PC-9 (cell line): Measurements from ENCODE around the gene KLRC2. TPM values are rescaled to one million over a fixed set of nuclear protein-coding genes. Genes with fewer than 3 reads are reported as not detected.
"Not testable (repeated sequence)": the region's sequence is repeated elsewhere in the genome, so short reads cannot be mapped to it uniquely, and the experiment has no call there.

Source experiments
- BruUV-seq: library from RNA; stranded (reverse); fragments of 400-500 nt; replicated peaks from 2 replicates; lab custom pipeline; 2021; lab: Mats Ljungman, UMichigan
- CTCF ChIA-PET: fragments of 300-600 bp; sonication (Branson Sonifier 250); formaldehyde crosslinking; loops from one replicate; lab custom pipeline; 2022; ENCODE audit warnings: antibody characterized with exemption; lab: Charles Lee
- POLR2A ChIA-PET: fragments of 300-600 bp; sonication (Branson Sonifier 250); formaldehyde crosslinking; loops from one replicate; lab custom pipeline; 2022; ENCODE audit warnings: antibody characterized with exemption; ENCODE audit not compliant: unreplicated experiment; lab: Charles Lee
- DNase-seq, 2 experiments: peaks; one replicate each; pipeline versions ENCODE4 v3.0.0 to v3.0.0-alpha.2; 2015 to 2022; ENCODE audit warnings: mixed read lengths in 1 of 2
- H2AFZ ChIP-seq: fragments of 200-600 bp; sonication (generic); 2 replicates; pipeline ENCODE4 v1.8.1; 2017; ENCODE audit warnings: antibody characterized with exemption
- H3F3A ChIP-seq: fragments of 200-600 bp; sonication (generic); 2 replicates; pipeline ENCODE4 v1.8.1; 2017; ENCODE audit warnings: antibody characterized with exemption, mild to moderate bottlenecking, low read depth; ENCODE audit not compliant: insufficient read depth
- H3K27ac ChIP-seq: fragments of 200-600 bp; sonication (generic); 2 replicates; pipeline ENCODE4 v1.6.1; 2016; ENCODE audit warnings: mixed run types
- H3K27me3 ChIP-seq: fragments of 200-600 bp; sonication (generic); 2 replicates; pipeline ENCODE4 v1.6.1; 2016; ENCODE audit warnings: low read depth, mixed run types; ENCODE audit not compliant: insufficient read depth
- H3K36me3 ChIP-seq: fragments of 200-600 bp; sonication (generic); 2 replicates; pipeline ENCODE4 v1.6.1; 2016; ENCODE audit warnings: low read depth, mixed run types
- H3K4me1 ChIP-seq: fragments of 200-600 bp; sonication (generic); replicated peaks from 2 replicates; pipeline ENCODE4 v1.6.1; 2016; ENCODE audit warnings: mixed run types; ENCODE audit not compliant: insufficient read depth
- H3K4me2 ChIP-seq: fragments of 200-600 bp; sonication (generic); 2 replicates; pipeline ENCODE4 v1.6.1; 2017; ENCODE audit warnings: mixed run types
- H3K4me3 ChIP-seq: fragments of 200-600 bp; sonication (generic); 2 replicates; pipeline ENCODE4 v1.6.1; 2016; ENCODE audit warnings: mixed run types
- H3K79me2 ChIP-seq: fragments of 200-600 bp; sonication (generic); 2 replicates; pipeline ENCODE4 v1.6.1; 2017; ENCODE audit warnings: low read depth, mixed run types
- H3K9me2 ChIP-seq: fragments of 200-600 bp; sonication (generic); 2 replicates; pipeline ENCODE4 v1.8.1; 2017; ENCODE audit warnings: mild to moderate bottlenecking; ENCODE audit not compliant: insufficient read depth
- H3K9me3 ChIP-seq: fragments of 200-600 bp; sonication (generic); 2 replicates; pipeline ENCODE4 v1.8.1; 2016; ENCODE audit warnings: low read depth; ENCODE audit not compliant: insufficient read depth
- H4K20me1 ChIP-seq: fragments of 200-600 bp; sonication (generic); 2 replicates; pipeline ENCODE4 v1.8.1; 2017; ENCODE audit not compliant: insufficient read depth
- EZH2 ChIP-seq: fragments of 200-600 bp; sonication (generic); IDR thresholded peaks from 2 replicates; pipeline ENCODE4 v1.8.0; 2017; ENCODE audit warnings: antibody characterized with exemption, low read depth
- intact Hi-C: fragments of 100-400 bp; cut with micrococcal nuclease; formaldehyde crosslinking; loops from one replicate; pipeline ENCODE4 v1.10.0; 2022; ENCODE audit not compliant: unreplicated experiment
- total RNA-seq: library from RNA; stranded (reverse); gene quantifications from 2 replicates; pipeline ENCODE4 v1.2.3, GENCODE V29; 2021
- TF ChIP-seq, protein P1 (sequence below): fragments of 200-600 bp; sonication (generic); conservative IDR thresholded peaks from 2 replicates; pipeline ENCODE4 v1.6.1; 2017; ENCODE audit warnings: mixed run types, antibody characterized with exemption, mild to moderate bottlenecking, moderate library complexity

Gene KLRC2
- total RNA-seq, 1 experiment from 2014 or later, result not detected

DNA sequence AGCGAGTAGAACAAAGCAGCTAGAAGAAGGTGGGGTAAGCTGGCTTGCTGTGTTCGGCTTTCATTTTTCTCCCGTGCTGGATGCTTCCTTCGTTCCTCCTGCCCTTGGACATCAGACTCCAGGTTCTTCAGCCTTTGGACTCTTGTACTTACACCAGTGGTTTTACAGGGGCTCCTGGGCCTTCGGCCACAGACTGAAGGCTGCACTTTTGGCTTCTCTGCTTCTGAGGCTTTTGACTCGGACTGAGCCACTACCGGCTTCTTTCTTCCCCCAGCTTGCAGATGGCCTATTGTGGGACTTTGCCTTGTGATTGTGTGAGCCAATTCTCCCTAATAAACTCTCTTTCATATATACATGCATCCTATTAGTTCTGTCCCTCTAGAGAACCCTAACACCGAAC lies 9.9 kb downstream of the KLRC2 start:
- H3K4me3 ChIP-seq, DNase-seq, H3K27me3 ChIP-seq, H3K4me1 ChIP-seq, H4K20me1 ChIP-seq, H3K27ac ChIP-seq, H3K9me2 ChIP-seq, H3K9me3 ChIP-seq, CTCF ChIA-PET, intact Hi-C loops, H3K79me2 ChIP-seq, H3K4me2 ChIP-seq, H3K36me3 ChIP-seq, H3F3A ChIP-seq, BruUV-seq, H2AFZ ChIP-seq: not testable (repeated sequence)
- POLR2A ChIA-PET, result interaction anchor here (0.6 kb wide), 1 partner anchor 1870 kb away, joined by 3 read pairs; no protein-coding TSS in a partner anchor

GRCh38 chr12:10424260-10424899 lies 11.4 kb downstream of the KLRC2 start:
- CTCF ChIA-PET, H3K9me2 ChIP-seq, intact Hi-C loops, H3K4me2 ChIP-seq, H3K4me3 ChIP-seq, H2AFZ ChIP-seq, H3K9me3 ChIP-seq, H3F3A ChIP-seq, H3K27me3 ChIP-seq, H3K4me1 ChIP-seq, H3K36me3 ChIP-seq, BruUV-seq, DNase-seq, H4K20me1 ChIP-seq, H3K27ac ChIP-seq, POLR2A ChIA-PET, H3K79me2 ChIP-seq: not testable (repeated sequence)

GRCh38 chr12:10422159-10422558 lies 13.7 kb downstream of the KLRC2 start:
- H3K9me2 ChIP-seq, H2AFZ ChIP-seq, H3K4me1 ChIP-seq, H3K4me3 ChIP-seq, H3K9me3 ChIP-seq, H4K20me1 ChIP-seq, POLR2A ChIA-PET, H3F3A ChIP-seq, H3K27me3 ChIP-seq, H3K4me2 ChIP-seq, H3K36me3 ChIP-seq, BruUV-seq, H3K27ac ChIP-seq, intact Hi-C loops, H3K79me2 ChIP-seq, CTCF ChIA-PET: not testable (repeated sequence)
- peak in 1 of 2 experiments; percentile 63 for DNase-seq

- H3K9me3 ChIP-seq, H3K4me3 ChIP-seq, H3K9me2 ChIP-seq, H3F3A ChIP-seq, H3K36me3 ChIP-seq, H4K20me1 ChIP-seq, H3K27ac ChIP-seq, H3K4me1 ChIP-seq, H3K4me2 ChIP-seq, H3K79me2 ChIP-seq, H2AFZ ChIP-seq, CTCF ChIA-PET, H3K27me3 ChIP-seq, BruUV-seq, DNase-seq, intact Hi-C loops: not testable (repeated sequence)
- POLR2A ChIA-PET, result interaction anchor here (0.7 kb wide), 1 partner anchor 16 kb away, joined by 6 read pairs; no protein-coding TSS in a partner anchor
Observed at GRCh38 chr12:10420334-10420733, 15.5 kb downstream of the KLRC2 start, which contains the start of gene KLRC3. Gene KLRC3, minus strand, starts transcription at chr12:10420595. Its CDS starts 45 bp downstream, at chr12:10420550.

DNA sequence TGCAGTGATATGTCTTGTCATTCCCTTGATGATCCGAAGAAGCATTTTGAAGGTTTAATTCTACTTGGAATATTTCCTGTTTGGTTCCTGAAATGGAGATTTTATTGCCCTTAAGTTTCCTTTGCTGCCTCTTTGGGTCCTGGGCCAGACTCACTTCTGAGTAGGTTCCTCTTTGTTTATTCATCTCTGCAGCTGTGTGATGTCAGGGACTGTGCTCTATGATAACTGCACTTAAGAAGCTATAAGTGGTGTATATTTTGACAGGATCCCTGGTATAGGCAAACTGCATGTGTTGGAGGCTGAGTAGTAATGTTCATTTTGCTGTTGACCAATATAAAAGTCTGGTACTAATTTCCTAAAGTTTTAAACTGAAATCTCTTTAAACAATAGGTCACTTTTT lies 26.4 kb downstream of the KLRC2 start, which contains the start of gene KLRC4:
TSS of gene KLRC4 (minus strand) at position 366 of the 400 bp plus-strand sequence. CDS start at position 184, 182 bp downstream.
- no peak within 1 kb of the TSS for H2AFZ ChIP-seq
- TF ChIP-seq EZH2, result no peak
- TF ChIP-seq, protein P1, sequence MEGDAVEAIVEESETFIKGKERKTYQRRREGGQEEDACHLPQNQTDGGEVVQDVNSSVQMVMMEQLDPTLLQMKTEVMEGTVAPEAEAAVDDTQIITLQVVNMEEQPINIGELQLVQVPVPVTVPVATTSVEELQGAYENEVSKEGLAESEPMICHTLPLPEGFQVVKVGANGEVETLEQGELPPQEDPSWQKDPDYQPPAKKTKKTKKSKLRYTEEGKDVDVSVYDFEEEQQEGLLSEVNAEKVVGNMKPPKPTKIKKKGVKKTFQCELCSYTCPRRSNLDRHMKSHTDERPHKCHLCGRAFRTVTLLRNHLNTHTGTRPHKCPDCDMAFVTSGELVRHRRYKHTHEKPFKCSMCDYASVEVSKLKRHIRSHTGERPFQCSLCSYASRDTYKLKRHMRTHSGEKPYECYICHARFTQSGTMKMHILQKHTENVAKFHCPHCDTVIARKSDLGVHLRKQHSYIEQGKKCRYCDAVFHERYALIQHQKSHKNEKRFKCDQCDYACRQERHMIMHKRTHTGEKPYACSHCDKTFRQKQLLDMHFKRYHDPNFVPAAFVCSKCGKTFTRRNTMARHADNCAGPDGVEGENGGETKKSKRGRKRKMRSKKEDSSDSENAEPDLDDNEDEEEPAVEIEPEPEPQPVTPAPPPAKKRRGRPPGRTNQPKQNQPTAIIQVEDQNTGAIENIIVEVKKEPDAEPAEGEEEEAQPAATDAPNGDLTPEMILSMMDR, result no peak
- ChIA-PET CTCF (no interaction called here), POLR2A (no interaction called here)
- no peaks in the 10 kb centered on the region for H3K9me3 ChIP-seq
- BruUV-seq, result no TSS peak
- no peak for DNase-seq
- H3K36me3 ChIP-seq, result no peaks in the 10 kb centered on the region
- no peak within 1 kb of the TSS for H3K4me2 ChIP-seq
- H3K27ac ChIP-seq, result no peak within 1 kb of the TSS
- intact Hi-C loops, result no loop called here
- no peaks in the 10 kb centered on the region for H3K27me3 ChIP-seq
- no peaks in the 10 kb centered on the region for H3K4me1 ChIP-seq
- no peaks in the 10 kb centered on the region; the same call in 1 of the 2 replicates for H3K9me2 ChIP-seq
- H3K4me3 ChIP-seq, result no peak within 1 kb of the TSS
- H4K20me1 ChIP-seq, result no peaks in the 10 kb centered on the region
- H3K79me2 ChIP-seq, result no peaks in the 10 kb centered on the region
- H3F3A ChIP-seq, result 0 out of 2 replicates have a peak, but pooled peaks cover 5% of the 10 kb centered on the region
